CD4-positive, alpha-beta T cell treated with Interleukin-15 for 1 hour (primary cell): Measurements from ENCODE around the gene CD300LD.
A peak's percentile ranks its signal among the peaks of the same experiment; 100 is the strongest.
"Not testable (repeated sequence)": the region's sequence is repeated elsewhere in the genome, so short reads cannot be mapped to it uniquely, and the experiment has no call there.

Experiments
- DNase-seq: peaks from one replicate; pipeline ENCODE4 v3.0.0-alpha.2; 2020

CD300LD gene

GRCh38 chr17:74569020-74570003, 22.8 kb downstream of the CD300LD start:
- peak; percentile 85 for DNase-seq

- DNase-seq: no peak
These were observed 23.8 kb downstream of the CD300LD start for GRCh38 chr17:74568106-74568873.

- peak; percentile 26 for DNase-seq
These were observed 24.7 kb downstream of the CD300LD start, which contains the start of gene CD300H for GRCh38 chr17:74567397-74567796. CD300H (minus strand) TSS chr17:74567509.

GRCh38 chr17:74566132-74566753, 25.8 kb downstream of the CD300LD start:
- DNase-seq: peak; percentile 48

- no peak for DNase-seq
These were observed 27.0 kb downstream of the CD300LD start for GRCh38 chr17:74565126-74565525.

- DNase-seq: no peak
These were observed 28.7 kb downstream of the CD300LD start for GRCh38 chr17:74563358-74563757.

- DNase-seq: no peak
These were observed 30.5 kb downstream of the CD300LD start for GRCh38 chr17:74561586-74561985.

- no peak for DNase-seq
These were observed 33.1 kb downstream of the CD300LD start for GRCh38 chr17:74558882-74559519.

- DNase-seq: not testable (repeated sequence)
These were observed 33.7 kb downstream of the CD300LD start for GRCh38 chr17:74558402-74558801.

- DNase-seq: no peak
These were observed 36.6 kb downstream of the CD300LD start for GRCh38 chr17:74555427-74555940.

GRCh38 chr17:74554909-74555308, 37.2 kb downstream of the CD300LD start:
- no peak for DNase-seq

- DNase-seq: no peak
These were observed 40.0 kb downstream of the CD300LD start for GRCh38 chr17:74552037-74552436.

GRCh38 chr17:74550602-74551001, 41.5 kb downstream of the CD300LD start:
- DNase-seq: no peak

GRCh38 chr17:74549343-74549742, 42.7 kb downstream of the CD300LD start:
- DNase-seq: peak; percentile 7

- DNase-seq: peak; percentile 20
These were observed 44.3 kb downstream of the CD300LD start for GRCh38 chr17:74547736-74548135.

GRCh38 chr17:74547264-74547663, 44.8 kb downstream of the CD300LD start:
- DNase-seq: peak; percentile 13

- DNase-seq: peak; percentile 7
These were observed 45.5 kb downstream of the CD300LD start for GRCh38 chr17:74546586-74546985.

- peak; percentile 75 for DNase-seq
These were observed 46.2 kb downstream of the CD300LD start, which contains the start of gene CD300C for GRCh38 chr17:74545843-74546230. CD300C (minus strand) TSS chr17:74546115; CDS start chr17:74545782, 333 bp downstream.

- peak; percentile 19 for DNase-seq
These were observed 46.9 kb downstream of the CD300LD start for GRCh38 chr17:74544991-74545842.

GRCh38 chr17:74543891-74544760, 48.0 kb downstream of the CD300LD start:
- peak; percentile 18 for DNase-seq
